ENCODE measurements around the gene CD200R1.

The CD200R1 gene

GRCh38 chr3:112884678-112885290 is 90.1 kb downstream of the CD200R1 start:
- no peak for DNase-seq (ENCODE audit: low read depth)

- no peak for DNase-seq (ENCODE audit: low read depth)
Observed at GRCh38 chr3:112881891-112882290, 93.0 kb downstream of the CD200R1 start.

GRCh38 chr3:112875561-112875960 is 99.3 kb downstream of the CD200R1 start:
- no peak for DNase-seq (ENCODE audit: low read depth)

DNA sequence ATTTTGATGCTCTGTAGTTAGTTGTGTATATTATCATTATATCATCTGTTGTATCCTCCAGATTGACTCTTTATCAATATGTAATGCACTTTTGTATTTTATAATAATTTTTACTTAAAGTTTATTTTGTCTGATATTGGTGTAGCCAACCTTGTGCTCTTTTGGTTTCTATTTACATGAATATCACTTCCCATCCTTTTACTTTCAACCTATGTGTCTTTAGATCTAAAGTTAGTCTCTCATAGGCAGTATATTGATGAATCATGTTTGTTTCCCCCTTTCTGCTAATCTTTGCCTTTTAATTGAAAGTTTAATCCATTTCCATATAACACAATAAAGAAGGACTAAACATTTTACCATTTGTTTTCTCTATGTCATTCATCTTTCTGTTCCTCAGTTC is 100.2 kb downstream of the CD200R1 start:
- no peak for DNase-seq (ENCODE audit: low read depth)

GRCh38 chr3:112873632-112874031 is 101.3 kb downstream of the CD200R1 start:
- no peak for DNase-seq (ENCODE audit: low read depth)

DNA sequence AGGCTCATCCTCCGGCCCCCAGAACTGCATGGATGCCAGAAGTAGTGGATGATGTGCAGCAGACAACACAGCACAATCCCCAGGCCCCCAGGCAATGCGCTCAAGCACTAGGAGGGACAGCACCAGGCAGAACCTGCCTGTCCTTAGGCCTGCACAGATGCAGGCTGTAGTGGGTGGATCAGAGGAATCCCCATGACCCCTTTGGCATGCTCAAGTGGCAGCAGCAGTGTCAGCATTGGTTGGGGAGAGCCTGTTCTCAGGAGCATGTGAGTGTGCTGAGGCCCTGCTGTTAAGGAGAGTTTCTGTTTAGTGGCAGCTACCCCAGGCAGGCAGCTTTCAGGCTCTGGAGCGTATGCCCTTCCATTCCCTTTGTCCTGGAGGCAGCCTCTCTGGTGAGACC is 103.2 kb downstream of the CD200R1 start:
- no peak for DNase-seq (ENCODE audit: low read depth)
